Activated CD8-positive, alpha-beta memory T cell treated with anti-CD3 and anti-CD28 coated beads, Interleukin-2, amount 50 U/mL, for 48 hours (primary cell): ENCODE results near the gene CADM1.

ENCODE experiments used
- DNase-seq: peaks from one replicate; pipeline ENCODE4 v3.0.0-alpha.2; 2020

Gene CADM1

DNA sequence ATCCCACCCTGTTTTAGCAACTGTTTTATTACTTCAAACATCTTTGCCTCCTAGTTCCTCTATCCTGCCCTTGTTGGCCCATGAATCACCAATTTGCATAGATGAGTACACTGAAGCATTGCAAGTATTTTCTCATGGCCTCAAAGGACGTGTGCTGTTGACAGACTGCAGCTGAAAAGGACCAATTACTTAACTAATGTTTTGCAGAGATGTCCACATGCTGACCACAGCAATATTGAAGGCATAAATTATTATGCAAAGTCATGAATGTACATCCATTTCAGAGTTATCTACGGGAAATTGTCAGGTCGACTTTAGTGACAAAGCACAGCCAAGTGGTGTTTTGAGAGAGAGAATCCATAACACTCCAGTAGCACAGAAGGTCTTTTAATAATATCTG is 64.8 kb downstream of the CADM1 start:
- no peak for DNase-seq

DNA sequence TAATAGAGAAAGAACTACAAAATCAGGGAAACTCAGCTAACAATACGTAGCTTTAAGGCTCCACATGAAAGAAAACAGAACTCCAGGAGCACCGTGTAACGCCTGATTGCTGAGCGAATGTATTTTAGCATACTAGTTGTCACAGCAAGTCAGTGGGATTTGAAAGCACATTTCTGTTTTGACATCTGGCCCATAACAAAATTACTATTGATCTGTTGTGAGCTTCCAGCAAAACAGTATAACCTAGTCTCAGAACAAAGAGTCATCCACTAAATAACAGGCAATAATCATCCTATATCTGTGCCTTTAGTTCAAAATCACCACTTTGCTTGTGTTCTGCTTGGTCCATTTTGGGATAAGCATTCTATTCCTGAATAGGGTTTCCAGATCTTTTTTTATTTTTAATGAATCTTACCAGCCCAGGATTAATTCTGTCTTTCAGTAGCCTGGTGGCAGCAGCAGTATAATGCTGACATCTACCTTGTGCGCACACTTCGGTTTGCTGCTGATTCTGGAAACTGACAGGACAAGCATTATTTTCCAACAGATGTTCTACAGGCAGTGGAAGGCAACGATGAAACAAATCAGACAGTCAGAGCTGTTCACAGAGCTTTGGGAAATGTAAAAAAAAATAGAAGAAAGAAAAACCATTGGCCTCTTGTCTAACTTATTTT is 66.2 kb downstream of the CADM1 start:
- no peak for DNase-seq

DNA sequence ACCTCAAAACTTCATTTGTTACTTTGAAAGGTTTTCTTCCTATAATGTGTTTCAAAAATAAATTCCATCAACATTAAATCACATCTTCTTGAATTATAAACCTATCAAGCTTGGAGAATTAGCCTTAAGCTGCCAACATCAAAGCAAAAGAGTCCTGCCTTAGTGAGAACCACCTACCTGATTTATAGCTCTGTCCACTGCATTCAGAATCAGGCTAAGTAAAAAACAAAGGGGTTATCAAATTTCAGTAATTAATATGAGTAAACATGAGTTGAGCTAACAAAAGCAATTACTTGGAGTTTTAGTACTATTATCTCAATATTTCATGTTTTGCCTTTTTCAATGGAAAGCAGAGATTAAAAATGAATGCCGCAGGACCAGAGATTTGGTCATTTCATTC is 73.9 kb downstream of the CADM1 start:
- DNase-seq: no peak

DNA sequence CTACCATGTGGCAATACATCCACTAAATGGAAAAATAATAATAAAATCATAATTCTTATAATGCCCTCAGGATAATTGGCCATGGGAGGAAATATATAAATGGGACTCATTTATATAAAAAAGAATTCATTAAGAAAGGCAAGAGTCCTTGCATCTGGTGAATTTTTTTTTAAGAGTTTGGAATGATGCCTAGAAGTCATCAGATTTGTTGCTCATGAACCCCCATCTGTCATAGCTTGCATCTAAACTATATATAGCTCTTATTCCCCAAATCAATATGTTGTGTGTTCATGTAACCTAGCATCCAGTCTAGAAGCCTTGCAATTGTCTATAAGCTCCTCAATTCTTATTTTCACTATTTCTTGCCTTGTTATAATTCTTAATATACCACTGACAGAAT is 75.9 kb downstream of the CADM1 start:
- no peak for DNase-seq

DNA sequence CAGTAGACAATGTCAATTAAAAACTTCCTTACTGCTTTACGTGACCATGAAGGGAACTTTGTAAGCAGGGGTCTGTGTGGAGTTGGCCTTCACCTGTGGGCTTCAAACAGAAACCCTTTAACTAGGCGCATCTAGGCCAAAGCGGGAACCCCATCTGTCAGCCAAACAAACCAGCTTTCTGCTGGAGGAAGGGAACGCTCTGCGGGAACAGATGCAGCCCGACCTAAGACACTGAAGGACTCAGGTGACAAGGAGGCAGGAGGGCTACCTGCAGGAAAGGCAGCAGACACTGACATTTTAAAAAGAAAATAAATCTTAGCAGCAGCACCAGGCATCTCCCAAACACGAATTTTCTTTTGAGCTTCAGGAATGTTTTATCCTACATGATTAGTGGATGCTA is 78.4 kb downstream of the CADM1 start:
- no peak for DNase-seq

DNA sequence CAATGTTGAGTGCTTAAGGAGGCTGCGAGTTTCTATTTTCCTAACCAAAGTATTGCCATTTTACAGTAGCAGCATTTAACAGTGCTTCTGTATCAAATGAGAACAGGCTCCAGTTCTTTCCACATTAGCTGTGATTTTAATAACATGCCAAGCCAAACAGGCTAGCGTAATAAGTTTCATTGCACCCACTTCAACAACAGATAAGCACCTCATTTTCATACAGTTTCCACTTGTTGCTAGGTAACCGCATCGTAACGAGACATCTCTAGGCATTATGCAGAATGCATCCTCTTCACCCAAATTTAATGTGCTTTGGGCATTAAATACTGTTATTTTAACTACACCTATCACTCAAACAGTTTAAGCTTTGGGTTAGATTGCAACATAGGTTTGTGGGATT is 79.0 kb downstream of the CADM1 start:
- DNase-seq: no peak

DNA sequence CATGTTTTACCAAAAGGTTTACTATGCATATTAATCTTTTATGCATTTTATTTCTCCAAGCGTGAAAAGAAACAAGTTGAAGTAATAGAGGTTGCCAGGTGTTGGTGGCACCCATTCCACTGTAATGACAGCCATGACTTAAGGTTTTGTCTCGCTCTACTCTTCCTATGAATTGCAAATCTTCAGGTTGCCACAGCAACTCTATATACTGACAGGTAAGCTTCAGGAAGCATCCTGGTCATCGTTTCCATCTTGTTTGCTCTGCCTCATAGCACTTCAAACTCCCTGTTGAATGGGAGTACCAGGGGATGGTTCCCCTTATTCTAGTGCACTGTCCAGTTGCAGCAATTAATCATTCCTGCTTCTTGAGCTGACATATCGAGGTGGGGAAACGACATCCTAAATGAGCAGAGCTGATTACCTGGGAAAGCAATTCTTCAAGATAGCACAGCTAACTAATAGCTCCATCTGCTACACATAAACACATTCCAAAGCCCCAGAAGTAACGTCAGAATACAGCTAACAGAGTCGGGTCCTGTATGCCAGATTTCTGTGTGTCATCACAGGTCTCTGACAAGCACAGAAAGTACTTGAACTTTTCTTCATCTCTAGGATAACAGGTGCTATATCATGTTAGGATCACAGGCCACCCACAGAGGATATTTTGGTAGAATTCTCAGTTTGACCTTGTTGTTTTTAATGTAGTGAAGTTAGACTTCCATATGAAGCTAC is 80.3 kb downstream of the CADM1 start:
- DNase-seq: no peak

DNA sequence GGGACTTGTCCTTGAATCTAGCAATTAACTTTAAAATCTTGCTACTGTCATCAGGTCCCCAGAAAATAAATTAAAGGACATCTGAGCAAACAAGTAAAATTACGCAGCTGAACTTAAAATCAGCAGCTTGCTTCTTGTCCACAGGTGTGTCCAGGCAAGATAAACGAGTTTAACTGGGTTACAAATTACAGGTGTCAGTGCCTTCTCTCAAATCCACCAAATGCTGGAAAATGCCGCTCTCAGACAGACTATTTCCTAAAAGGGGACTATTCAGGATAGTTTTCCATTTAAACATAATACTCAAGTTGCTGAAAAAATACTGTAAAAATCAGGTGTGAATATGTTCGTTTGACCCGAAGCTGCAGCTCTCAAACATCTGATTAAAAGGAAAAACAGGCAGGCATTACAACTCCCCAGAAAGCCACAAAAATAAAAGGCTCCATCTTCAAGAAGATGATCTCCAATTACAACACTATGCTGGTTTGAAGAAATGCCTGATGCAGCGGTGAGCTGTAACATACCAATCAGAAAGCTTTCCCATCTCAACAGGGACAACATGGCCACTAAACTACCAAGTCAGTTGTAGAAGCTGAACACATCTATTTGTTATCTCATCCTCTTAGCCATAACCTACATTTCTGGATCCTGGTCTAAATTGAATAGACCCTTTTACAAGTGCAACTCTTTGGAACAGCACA is 82.1 kb downstream of the CADM1 start:
- DNase-seq: no peak

DNA sequence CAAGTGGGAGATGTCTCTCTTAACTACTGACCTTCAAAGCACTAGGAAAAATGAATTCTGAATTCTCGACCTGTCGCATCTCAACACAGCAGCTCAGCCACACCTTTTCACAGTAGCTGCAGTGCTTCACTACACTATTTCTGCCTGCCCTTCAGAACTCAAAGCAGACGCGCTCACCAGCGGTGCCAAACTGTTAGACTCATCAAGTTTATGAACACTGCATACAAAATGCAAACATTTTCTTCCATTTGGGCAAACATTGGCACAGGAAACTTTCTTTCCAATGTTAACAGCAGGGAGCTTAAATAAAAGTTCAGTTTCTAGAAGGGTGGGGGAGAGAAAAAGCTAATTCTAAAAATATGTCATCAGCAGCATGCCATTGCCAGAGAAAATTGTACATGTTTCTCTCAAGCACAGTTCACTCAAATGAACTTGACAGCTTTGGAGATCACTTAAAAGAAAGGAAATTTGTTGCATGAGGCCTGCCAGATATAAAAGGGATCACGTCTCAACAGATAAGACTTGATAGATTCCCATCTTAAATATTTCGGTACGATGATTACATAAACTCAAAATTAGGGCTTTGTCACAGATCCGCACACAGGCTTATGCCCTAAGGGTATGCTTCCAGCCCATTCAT is 82.7 kb downstream of the CADM1 start:
- no peak for DNase-seq

DNA sequence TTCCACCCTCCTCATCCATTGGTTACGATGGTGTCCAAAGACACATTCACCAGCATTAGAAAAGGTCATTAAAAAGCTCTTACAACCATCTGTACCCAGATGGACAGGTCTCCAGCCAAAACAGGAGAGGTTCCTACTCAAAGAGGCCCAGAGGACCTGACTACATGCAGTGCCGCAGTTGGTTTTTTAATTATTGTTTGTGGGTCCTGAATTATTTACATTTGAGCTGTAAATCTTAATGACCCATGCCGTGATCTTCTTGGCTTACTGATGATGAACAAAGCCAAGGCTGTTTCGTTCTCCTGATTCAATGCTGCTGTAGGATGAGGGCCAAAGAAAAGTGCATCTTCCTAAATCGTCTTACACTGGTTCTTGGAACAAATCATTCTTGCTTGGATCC is 83.7 kb downstream of the CADM1 start:
- DNase-seq: no peak

DNA sequence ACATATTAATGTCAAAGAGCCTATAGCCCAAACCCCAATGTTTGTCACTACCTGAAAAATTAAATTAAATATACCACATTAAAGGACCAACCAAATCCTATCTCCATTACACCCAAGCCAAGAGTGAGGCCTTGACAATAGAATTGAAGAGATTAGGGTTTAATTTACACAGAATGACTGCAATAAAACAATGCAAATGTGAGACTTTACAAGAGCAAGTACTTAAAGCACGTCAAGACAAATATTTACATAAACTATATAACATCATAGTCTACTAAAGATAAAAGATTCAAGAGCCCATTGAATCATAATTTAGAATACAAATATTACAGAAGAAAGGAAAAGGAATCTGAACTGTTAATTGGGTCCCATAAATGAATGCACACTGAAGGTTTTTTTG is 85.6 kb downstream of the CADM1 start:
- no peak for DNase-seq

DNA sequence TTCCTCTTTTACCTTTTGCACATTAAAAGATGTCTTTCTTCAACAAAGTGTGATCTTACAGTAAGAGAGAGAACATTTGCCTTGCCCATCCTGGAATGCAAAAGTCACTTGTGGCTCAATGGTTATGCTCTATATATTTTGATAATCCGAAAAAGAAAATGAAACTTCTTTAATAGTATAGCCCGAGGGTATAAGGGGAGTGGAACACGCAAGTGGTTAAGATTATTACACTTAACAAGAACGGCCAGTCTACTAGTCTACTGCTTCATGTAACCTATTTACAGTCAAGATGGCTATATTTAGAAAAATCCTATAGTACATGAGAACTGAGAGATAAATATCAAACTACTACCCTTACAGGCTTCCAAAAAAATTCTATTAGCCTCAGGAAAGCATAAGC is 86.1 kb downstream of the CADM1 start:
- DNase-seq: no peak

DNA sequence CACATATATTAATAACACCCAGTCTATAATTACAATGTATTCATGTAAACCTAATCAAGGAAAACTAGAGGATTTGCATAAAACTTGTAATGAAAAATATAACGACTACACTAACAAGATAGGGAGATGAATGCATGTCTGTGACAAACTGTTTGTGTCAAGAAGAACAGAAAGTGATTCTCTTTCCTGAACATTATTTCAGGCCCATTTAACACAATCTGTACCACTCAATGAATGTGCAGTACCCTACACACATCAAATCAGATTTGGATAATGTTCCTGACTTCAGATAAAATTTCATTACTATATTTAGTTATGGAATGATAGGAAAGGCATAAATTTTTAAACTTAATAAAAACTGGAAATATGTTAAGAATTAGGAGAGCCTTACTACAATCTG is 93.1 kb downstream of the CADM1 start:
- DNase-seq: no peak

DNA sequence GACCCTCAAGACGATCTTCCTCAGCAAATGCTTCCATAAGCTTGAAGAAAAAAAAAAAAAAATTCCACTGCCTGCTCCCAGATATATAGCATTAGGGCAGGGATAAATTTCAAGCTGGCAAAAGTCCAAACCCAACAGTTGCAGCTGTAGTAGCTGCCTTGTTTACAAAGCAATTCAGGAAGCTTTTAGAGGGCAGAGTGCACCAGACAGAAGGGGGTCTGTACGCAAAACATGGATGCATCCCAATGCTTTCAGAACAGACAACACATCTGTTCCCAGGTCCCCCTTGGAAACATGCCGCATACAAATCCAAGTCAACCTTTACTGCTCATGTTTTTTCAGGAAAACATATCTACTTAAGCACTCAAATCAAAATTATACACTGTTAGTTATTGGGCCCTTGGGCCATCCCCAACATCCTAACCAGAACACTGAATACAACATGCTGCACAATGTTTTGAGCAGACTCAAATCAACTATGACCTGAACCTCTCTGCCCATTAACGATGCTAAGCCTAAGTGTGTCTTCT is 94.5 kb downstream of the CADM1 start:
- DNase-seq: no peak

DNA sequence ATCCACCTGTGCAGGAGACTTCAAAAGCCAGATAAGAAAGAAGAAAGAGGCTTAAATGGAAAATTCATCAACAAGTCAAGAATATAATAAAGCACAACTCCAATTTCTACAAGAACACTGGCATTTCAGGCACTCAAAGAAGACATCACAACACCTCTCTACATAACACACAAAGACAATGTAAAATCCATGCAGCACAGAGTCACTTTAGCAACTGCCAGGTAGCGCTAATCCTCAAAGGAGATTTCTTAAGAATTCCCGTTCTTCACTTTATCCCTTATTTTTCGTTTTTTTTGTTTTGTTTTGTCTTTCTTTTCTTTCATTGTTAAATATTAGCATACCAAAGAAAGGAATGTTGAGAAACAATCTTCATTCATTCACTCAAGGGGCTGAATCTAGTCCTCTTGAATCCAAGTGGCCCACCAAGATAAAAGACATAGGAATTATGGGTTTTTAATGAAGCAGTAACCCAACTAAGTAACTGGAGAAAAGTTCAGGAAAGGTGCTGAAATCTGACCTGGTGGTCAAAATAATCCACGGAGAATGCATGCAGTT is 95.0 kb downstream of the CADM1 start:
- no peak for DNase-seq

DNA sequence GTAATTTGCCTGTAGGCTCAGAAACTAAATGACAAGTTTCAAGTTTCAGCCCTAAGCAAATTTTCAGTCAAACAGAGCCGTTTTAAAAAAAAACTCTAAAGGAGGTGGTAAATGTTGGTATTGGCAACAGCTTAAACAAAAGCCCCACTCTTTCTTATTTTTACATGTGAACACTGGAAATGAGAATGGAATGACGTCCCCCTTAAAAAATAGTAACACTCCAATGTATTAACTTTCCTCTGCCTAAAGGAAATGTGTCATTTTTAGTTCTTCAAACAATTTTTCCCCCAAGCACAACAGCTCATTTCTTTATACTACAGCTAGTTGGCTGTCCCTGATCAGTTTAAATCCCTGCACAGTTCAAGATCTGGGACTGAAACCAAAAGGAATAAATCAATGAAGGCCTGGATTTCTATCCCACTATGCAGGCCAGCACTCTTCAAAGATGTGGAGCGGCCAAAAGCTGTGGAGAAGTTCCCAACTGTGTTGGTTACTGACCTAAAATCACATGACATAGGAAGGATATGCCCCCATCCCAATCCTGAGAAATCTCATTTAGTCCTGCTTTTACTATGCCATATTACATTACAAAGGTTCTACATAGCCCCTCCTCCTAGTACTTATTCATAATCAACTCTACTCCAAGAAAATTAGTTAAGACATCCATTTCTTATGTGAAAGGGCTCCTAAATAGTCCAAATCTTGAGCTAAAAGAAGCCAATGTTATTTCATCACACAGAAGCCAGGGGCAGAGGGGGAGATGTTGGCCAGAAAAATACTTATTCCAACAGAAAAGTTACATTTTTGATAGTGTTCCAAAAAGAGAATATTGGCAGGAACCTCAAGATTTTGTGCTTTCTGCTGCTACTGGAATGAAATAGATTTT is 95.9 kb downstream of the CADM1 start:
- DNase-seq: no peak

DNA sequence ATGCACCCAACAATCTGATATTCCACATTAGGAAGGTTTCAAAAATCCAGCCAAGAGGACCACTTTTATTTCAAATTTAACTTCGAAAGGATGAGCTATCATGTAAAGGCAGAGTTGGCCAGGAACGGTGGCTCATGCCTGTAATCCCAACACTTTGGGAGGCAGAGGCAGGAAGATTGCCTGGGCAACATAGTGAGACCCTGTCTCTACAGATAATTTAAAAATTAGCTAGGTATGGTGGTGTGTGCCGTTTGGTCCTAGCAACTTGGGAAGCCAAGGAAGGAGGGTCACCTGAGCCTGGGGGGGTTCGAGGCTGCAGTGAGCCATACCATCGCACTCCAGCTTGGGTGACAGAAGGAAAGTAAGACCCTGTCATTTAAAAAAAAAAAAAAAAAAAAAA is 96.7 kb downstream of the CADM1 start:
- no peak for DNase-seq

DNA sequence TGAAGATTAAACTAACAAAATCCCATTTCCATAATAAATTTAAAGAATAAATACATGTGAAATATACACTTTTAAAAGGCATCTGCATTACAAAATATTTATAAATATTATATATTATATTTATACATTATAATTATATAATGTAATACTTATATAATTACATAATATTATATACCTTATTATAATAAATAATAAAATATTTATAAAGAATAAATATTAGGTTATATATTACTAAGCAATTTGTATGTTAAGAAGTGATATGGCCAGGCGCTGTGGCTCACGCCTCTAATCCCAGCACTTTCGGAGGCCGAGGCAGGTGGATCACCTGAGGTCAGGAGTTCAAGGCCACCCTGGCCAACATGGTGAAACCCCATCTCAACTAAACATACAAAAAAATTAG is 97.8 kb downstream of the CADM1 start:
- DNase-seq: no peak

DNA sequence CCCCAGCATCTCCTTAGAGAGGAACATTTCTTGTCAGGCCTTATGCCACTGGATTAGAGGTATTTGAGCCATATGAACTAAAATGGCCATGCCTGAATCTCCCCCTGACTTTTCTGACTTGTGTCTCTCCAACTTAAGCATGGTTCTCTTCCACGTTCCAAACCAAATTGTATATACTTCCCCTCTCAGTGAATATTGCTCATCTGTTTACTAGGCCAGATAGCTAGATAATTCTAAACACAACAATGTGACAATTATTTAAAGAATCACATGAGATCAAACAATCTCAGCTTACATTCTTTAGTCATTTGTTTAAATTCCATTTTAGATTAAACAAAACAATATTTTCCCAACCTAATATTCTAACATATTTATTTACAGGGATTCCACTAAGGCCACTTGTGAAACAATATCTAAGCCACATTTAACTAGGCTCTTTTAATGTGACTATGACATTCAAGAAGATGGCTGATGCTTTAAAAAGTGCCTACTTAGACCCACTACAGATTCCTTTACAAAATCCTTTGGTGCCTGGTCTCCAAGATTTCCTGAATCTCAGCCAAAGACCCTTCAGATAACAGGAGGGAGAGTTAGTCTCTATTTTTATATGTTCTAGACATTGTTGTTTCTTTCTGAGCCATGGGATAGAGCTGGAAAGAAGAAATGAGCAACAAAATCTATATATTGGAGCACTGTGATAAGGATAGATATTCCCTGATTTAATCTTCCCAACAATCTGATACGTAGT is 105.7 kb downstream of the CADM1 start:
- no peak for DNase-seq

DNA sequence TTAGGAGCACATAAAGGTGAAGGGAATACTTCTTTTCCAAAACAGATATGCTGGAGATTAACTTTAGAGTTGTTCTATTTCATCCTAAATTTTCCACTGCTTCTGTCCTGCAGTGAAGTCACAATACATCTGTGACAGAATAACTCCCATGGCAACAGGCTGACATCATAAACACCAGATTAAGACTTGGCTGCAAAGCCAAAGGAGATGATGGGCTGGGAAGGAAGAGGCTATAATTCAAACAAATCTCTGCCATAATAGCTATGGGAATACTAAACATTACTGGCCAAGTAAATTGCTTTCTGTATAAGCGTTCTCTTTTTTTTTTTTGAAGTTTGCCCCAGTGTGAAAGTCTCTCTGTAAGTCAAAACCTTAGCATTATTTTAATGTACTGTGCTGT is 107.7 kb downstream of the CADM1 start:
- DNase-seq: no peak

DNA sequence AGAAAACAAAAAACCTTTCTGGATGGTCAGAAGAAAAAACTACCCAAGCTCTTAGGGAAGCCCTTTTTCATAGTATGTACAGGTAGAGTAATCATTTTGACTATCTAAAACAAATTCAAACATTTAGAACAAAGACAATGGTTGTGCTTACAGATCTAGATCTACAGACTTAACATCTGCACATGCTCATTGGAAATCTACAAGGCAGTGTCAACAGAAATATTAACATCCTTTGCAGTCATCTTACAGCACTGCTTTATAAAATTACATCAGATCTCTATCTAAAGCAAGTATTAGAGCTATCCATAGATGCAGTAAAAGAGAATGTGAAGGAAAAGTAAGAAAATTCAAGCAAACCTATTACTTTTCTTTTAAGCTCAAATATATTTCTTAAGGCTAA is 110.3 kb downstream of the CADM1 start:
- no peak for DNase-seq
